K562 (cell line): ENCODE data around the gene CORT. TPM values are rescaled to one million over a fixed set of nuclear protein-coding genes. Genes with fewer than 3 reads are reported as not detected.

Source experiments
- ATAC-seq: fragments of 200-7000 bp; cut with Tn5 transposase; 3 replicates; pipeline ENCODE4 v1.9.1; 2020; ENCODE audit warnings: moderate library complexity
- BruUV-seq: library from RNA; stranded (reverse); fragments of 400-500 nt; replicated peaks from 2 replicates; lab custom pipeline; 2021; lab: Mats Ljungman, UMichigan
- CTCF ChIA-PET: fragments of 300-600 bp; formaldehyde crosslinking; extraction: SDS; loops from one replicate; lab custom pipeline; 2021; ENCODE audit warnings: low intra/inter-chr PET ratio; lab: Yijun Ruan, JAX
- POLR2A ChIA-PET: fragments of 300-600, 350-650 bp; sonication (Branson Sonifier 250); formaldehyde crosslinking; extraction: SDS; loops from one replicate; lab custom pipeline; 2021; ENCODE audit warnings: antibody characterized with exemption, inconsistent platforms; lab: Yijun Ruan, JAX
- DNase-seq, 4 experiments: peaks; one replicate each; pipeline versions ENCODE4 v3.0.0 to v3.0.0-alpha.2; 2011 to 2018; ENCODE audit warnings: low spot score in 3 of 4, mixed read lengths in 3 of 4; ENCODE audit errors: extremely low read depth in 1 of 4
- FAIRE-seq: peaks from 2 replicates; lab custom pipeline; 2011; peaks lifted over from hg19 to GRCh38; lab: Jason Lieb, UNC
- H2AFZ ChIP-seq: 2 replicates; pipeline ENCODE4 v1.6.0; 2011; ENCODE audit warnings: low read depth, low read length, control low read depth, inconsistent platforms
- H3K27ac ChIP-seq: fragments of 200-600 bp; 3 replicates; pipeline ENCODE4 v1.8.0; 2011; ENCODE audit warnings: low read depth, mild to moderate bottlenecking, control low read depth, inconsistent platforms, low read length, moderate library complexity, mixed read lengths; ENCODE audit errors: extremely low read depth
- H3K27me3 ChIP-seq, 2 experiments: fragments of 300-600 bp in 1 of 2; 2 replicates in 1 of 2; 3 replicates in 1 of 2; pipeline versions ENCODE4 v1.6.0 to v1.8.0; 2011; ENCODE audit warnings: inconsistent platforms in 2 of 2, low read length in 2 of 2, mild to moderate bottlenecking in 1 of 2, mixed read lengths in 1 of 2, moderate library complexity in 1 of 2; ENCODE audit not compliant: control insufficient read depth in 2 of 2, insufficient read depth in 2 of 2
- H3K36me3 ChIP-seq: fragments of 300-600 bp; 3 replicates; pipeline ENCODE4 v1.8.0; 2011; ENCODE audit warnings: mild to moderate bottlenecking, low read length, inconsistent platforms; ENCODE audit not compliant: control insufficient read depth, insufficient read depth
- H3K4me1 ChIP-seq, 2 experiments: fragments of 200-600 bp in 1 of 2; replicated peaks in 1 of 2; 2 replicates in 1 of 2; 3 replicates in 1 of 2; pipeline versions ENCODE4 v1.5.1 to v1.8.0; 2011; ENCODE audit warnings: inconsistent platforms in 2 of 2, low read length in 2 of 2, mild to moderate bottlenecking in 1 of 2, mixed read lengths in 1 of 2, moderate library complexity in 1 of 2; ENCODE audit not compliant: control insufficient read depth in 2 of 2, insufficient read depth in 2 of 2
- H3K4me2 ChIP-seq: 2 replicates; pipeline ENCODE4 v1.6.1; 2011; ENCODE audit warnings: low read length, control low read depth, inconsistent platforms, mixed read lengths; ENCODE audit not compliant: insufficient read depth
- H3K4me3 ChIP-seq: fragments of 200-600 bp; sonication (generic), shearing (Covaris generic); 2 replicates; pipeline ENCODE4 v1.5.1; 2016; ENCODE audit warnings: control low read depth, inconsistent platforms
- H3K79me2 ChIP-seq: fragments of 200-600 bp; 3 replicates; pipeline ENCODE4 v1.8.0; 2011; ENCODE audit warnings: low read length, inconsistent platforms; ENCODE audit not compliant: control insufficient read depth, insufficient read depth
- H3K9ac ChIP-seq, 2 experiments: 2 replicates each; pipeline versions ENCODE4 v1.6.0 to v1.6.1; 2011; ENCODE audit warnings: low read depth in 2 of 2, low read length in 2 of 2, control low read depth in 1 of 2, inconsistent platforms in 1 of 2, mild to moderate bottlenecking in 1 of 2, mixed read lengths in 1 of 2; ENCODE audit not compliant: insufficient read depth in 1 of 2
- H3K9me1 ChIP-seq: one replicate; pipeline ENCODE4 v1.6.0; 2011; ENCODE audit warnings: inconsistent platforms, mild to moderate bottlenecking, low read length, moderate library complexity; ENCODE audit not compliant: control insufficient read depth, insufficient read depth
- H3K9me3 ChIP-seq: replicated peaks from 2 replicates; pipeline ENCODE4 v1.5.1; 2011; ENCODE audit warnings: low read depth, low read length, inconsistent platforms; ENCODE audit not compliant: control insufficient read depth, insufficient read depth
- H4K20me1 ChIP-seq: replicated peaks from 2 replicates; pipeline ENCODE4 v1.6.1; 2011; ENCODE audit warnings: low read length, inconsistent platforms, mixed read lengths; ENCODE audit not compliant: control insufficient read depth, insufficient read depth
- CBFA2T3 ChIP-seq: fragments of 450-650 bp; IDR thresholded peaks from 2 replicates; pipeline ENCODE4 v1.6.1; 2017
- POLR2A ChIP-seq: fragments of 450-650 bp; conservative IDR thresholded peaks from 2 replicates; pipeline ENCODE4 v1.6.1; 2016
- POLR2B ChIP-seq: fragments of 450-650 bp; IDR thresholded peaks from 2 replicates; pipeline ENCODE4 v1.6.1; 2018; ENCODE audit warnings: low read depth; ENCODE audit not compliant: partially characterized antibody
- SPI1 ChIP-seq: IDR thresholded peaks from 2 replicates; pipeline ENCODE4 v1.6.1; 2011; ENCODE audit warnings: low read depth, low read length, control low read depth, borderline replicate concordance
- ZNF121 ChIP-seq: sonication (generic); formaldehyde crosslinking; conservative IDR thresholded peaks from 2 replicates; pipeline ENCODE4 v1.8.0; 2022; ENCODE audit warnings: missing genetic modification reagents
- WGBS: fragments of 100-300 bp; shearing (Covaris generic); methylation state at CpG from one replicate; pipeline ENCODE4 v1.1.6; 2016; ENCODE audit warnings: low coverage, mixed read lengths; ENCODE audit not compliant: insufficient coverage; ENCODE audit errors: missing lambda C conversion rate; 5-methylcytosine and 5-hydroxymethylcytosine counted together
- in situ Hi-C: fragments of 300-500 bp; cut with MboI; formaldehyde crosslinking; loops from 4 replicates; pipeline ENCODE4 v1.15.0; 2018; ENCODE audit warnings: inconsistent platforms, mixed read lengths
- intact Hi-C: fragments of 100-400 bp; cut with micrococcal nuclease; formaldehyde crosslinking; loops from 2 replicates; pipeline ENCODE4 v1.14.2; 2022
- polyA plus RNA-seq, 8 experiments: library from polyadenylated mRNA; depleted of rRNA in 4 of 8; stranded (reverse) in 5 of 8; unstranded in 3 of 8; fragments of >200 nt; fragmentation: Nextera tagmentation in 2 of 8; fragmentation: Illumina TruSeq in 1 of 8; extraction: Ambion mirVana in 2 of 8; extraction: Trizol in 1 of 8; gene quantifications; 2 replicates each; pipeline versions ENCODE4 v1.2.1 to v1.2.3, GENCODE V29; 2011 to 2014; ENCODE audit warnings: inconsistent platforms in 1 of 8, missing spikeins in 1 of 8
- total RNA-seq, 7 experiments: library from RNA; depleted of rRNA in 6 of 7; stranded (reverse); fragments of >200 nt in 6 of 7; fragmentation: Illumina TruSeq in 2 of 7; extraction: Trizol in 2 of 7; gene quantifications; 2 replicates each; pipeline versions ENCODE4 v1.2.1 to v1.2.3, GENCODE V29; 2011 to 2021; ENCODE audit warnings: low replicate concordance in 1 of 7
- TF ChIP-seq, protein P1 (sequence below), 2 experiments: fragments of 150-350 bp in 1 of 2; IDR thresholded peaks; 2 replicates each; pipeline ENCODE4 v1.6.1; 2012 to 2016; ENCODE audit warnings: low read depth in 2 of 2, low read length in 2 of 2, mild to moderate bottlenecking in 1 of 2, moderate library complexity in 1 of 2
- TF ChIP-seq, protein P2 (sequence below): sonication (generic); formaldehyde crosslinking; IDR thresholded peaks from 2 replicates; pipeline ENCODE4 v1.8.1; 2023; ENCODE audit warnings: missing genetic modification reagents, mild to moderate bottlenecking, borderline replicate concordance

CORT gene
- total and polyA plus RNA-seq, 9 of the 15 experiments (the other 6 are each of a cell fraction or from before 2014, with no cell fraction given), result 0.08 to 0.54 (median 0.13) TPM; not detected in 5

DNA sequence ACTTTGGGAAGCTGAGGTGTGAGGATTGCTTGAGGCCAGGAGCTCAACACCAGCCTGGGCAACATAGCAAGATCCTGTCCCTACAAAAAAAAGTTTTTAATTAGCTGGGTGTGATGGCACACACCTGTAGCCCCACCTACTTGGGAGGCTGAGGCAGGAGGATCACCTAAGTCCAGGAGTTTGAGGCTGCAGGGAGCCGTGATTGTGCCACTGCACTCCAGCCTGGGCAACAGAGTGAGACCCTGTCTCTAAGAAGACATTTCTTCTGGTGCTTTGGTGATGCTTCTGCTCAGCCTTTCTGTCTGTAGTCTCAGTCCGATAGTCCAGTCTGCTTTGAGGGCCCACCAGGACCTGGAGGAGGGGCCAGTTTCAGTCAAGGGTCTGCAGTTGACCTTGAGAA, 42.6 kb upstream of the CORT start:
- no TSS peak for BruUV-seq
- no peak for DNase-seq
- FAIRE-seq, result no peak
- ATAC-seq, result no peak
- 89% methylated on average over 2 of the region's 2 CpGs for WGBS
- no peak overlapping the region for H3K4me2 ChIP-seq
- no peaks in the 10 kb centered on the region for H3K27me3 ChIP-seq
- H4K20me1 ChIP-seq, result no peaks in the 10 kb centered on the region
- in situ Hi-C loops, result no loop called here
- H3K9me1 ChIP-seq, result no peaks in the 10 kb centered on the region
- H3K27ac ChIP-seq, result no peak overlapping the region
- no peak overlapping the region for H3K4me3 ChIP-seq
- peaks cover 11% of the 10 kb centered on the region for H3K79me2 ChIP-seq
- H2AFZ ChIP-seq, result no peak overlapping the region
- peaks cover 0 to 3% of the 10 kb centered on the region in 2 experiments; a peak in 3 of 5 replicates for H3K4me1 ChIP-seq
- no peaks in the 10 kb centered on the region for H3K9me3 ChIP-seq
- H3K9ac ChIP-seq, result no peak overlapping the region
- POLR2A ChIA-PET, result interaction anchor here (1.1 to 3.6 kb wide), 4 partner anchors 8 to 88 kb away, joined by 3 to 27 read pairs (median 5); partner anchors contain the start of gene PGD
- CTCF ChIA-PET, result no interaction called here
- intact Hi-C loops, result no loop called here
- TF ChIP-seq, protein P1, sequence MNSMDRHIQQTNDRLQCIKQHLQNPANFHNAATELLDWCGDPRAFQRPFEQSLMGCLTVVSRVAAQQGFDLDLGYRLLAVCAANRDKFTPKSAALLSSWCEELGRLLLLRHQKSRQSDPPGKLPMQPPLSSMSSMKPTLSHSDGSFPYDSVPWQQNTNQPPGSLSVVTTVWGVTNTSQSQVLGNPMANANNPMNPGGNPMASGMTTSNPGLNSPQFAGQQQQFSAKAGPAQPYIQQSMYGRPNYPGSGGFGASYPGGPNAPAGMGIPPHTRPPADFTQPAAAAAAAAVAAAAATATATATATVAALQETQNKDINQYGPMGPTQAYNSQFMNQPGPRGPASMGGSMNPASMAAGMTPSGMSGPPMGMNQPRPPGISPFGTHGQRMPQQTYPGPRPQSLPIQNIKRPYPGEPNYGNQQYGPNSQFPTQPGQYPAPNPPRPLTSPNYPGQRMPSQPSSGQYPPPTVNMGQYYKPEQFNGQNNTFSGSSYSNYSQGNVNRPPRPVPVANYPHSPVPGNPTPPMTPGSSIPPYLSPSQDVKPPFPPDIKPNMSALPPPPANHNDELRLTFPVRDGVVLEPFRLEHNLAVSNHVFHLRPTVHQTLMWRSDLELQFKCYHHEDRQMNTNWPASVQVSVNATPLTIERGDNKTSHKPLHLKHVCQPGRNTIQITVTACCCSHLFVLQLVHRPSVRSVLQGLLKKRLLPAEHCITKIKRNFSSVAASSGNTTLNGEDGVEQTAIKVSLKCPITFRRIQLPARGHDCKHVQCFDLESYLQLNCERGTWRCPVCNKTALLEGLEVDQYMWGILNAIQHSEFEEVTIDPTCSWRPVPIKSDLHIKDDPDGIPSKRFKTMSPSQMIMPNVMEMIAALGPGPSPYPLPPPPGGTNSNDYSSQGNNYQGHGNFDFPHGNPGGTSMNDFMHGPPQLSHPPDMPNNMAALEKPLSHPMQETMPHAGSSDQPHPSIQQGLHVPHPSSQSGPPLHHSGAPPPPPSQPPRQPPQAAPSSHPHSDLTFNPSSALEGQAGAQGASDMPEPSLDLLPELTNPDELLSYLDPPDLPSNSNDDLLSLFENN (IDR thresholded peaks at IDR 0.05; ENCODE audit: low read depth in 2 of 2, low read length in 2 of 2), result no peak
- TF ChIP-seq ZNF121 (peak; percentile 92), SPI1 (no peak), CBFA2T3 (no peak), POLR2B (peak; percentile 21), POLR2A (0 out of 2 replicates have a peak, but pooled peaks have one; percentile 57)
- TF ChIP-seq, protein P2, sequence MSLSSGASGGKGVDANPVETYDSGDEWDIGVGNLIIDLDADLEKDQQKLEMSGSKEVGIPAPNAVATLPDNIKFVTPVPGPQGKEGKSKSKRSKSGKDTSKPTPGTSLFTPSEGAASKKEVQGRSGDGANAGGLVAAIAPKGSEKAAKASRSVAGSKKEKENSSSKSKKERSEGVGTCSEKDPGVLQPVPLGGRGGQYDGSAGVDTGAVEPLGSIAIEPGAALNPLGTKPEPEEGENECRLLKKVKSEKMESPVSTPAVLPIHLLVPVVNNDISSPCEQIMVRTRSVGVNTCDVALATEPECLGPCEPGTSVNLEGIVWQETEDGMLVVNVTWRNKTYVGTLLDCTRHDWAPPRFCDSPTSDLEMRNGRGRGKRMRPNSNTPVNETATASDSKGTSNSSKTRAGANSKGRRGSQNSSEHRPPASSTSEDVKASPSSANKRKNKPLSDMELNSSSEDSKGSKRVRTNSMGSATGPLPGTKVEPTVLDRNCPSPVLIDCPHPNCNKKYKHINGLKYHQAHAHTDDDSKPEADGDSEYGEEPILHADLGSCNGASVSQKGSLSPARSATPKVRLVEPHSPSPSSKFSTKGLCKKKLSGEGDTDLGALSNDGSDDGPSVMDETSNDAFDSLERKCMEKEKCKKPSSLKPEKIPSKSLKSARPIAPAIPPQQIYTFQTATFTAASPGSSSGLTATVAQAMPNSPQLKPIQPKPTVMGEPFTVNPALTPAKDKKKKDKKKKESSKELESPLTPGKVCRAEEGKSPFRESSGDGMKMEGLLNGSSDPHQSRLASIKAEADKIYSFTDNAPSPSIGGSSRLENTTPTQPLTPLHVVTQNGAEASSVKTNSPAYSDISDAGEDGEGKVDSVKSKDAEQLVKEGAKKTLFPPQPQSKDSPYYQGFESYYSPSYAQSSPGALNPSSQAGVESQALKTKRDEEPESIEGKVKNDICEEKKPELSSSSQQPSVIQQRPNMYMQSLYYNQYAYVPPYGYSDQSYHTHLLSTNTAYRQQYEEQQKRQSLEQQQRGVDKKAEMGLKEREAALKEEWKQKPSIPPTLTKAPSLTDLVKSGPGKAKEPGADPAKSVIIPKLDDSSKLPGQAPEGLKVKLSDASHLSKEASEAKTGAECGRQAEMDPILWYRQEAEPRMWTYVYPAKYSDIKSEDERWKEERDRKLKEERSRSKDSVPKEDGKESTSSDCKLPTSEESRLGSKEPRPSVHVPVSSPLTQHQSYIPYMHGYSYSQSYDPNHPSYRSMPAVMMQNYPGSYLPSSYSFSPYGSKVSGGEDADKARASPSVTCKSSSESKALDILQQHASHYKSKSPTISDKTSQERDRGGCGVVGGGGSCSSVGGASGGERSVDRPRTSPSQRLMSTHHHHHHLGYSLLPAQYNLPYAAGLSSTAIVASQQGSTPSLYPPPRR, result no peak
- H3K36me3 ChIP-seq, result peaks cover 99% of the 10 kb centered on the region
